22Rv1 (cell line): ENCODE results near the gene CRACR2B.

ENCODE experiments used
- H3K27ac ChIP-seq: fragments of 450-650 bp; 2 replicates; pipeline ENCODE4 v1.5.1; 2017
- CTCF ChIP-seq: fragments of 450-650 bp; IDR thresholded peaks from 2 replicates; pipeline ENCODE4 v1.5.1; 2017; ENCODE audit warnings: mild to moderate bottlenecking
- ZFX ChIP-seq: fragments of 450-650 bp; IDR thresholded peaks from 2 replicates; pipeline ENCODE4 v1.6.1; 2017; ENCODE audit warnings: antibody characterized with exemption, borderline replicate concordance

CRACR2B gene

GRCh38 chr11:797296-798092 is 30.2 kb upstream of the CRACR2B start:
- H3K27ac ChIP-seq, result peak overlapping the region; percentile 82
- TF ChIP-seq ZFX, result no peak

- TF ChIP-seq ZFX (no peak), CTCF (peak; percentile 94)
Observed at GRCh38 chr11:798093-798713, 29.5 kb upstream of the CRACR2B start, which contains the start of gene SLC25A22. Gene SLC25A22, minus strand, starts transcription at chr11:798281. Its CDS starts 3,275 bp downstream, at chr11:795006.

GRCh38 chr11:799641-800316 is 27.9 kb upstream of the CRACR2B start:
- H3K27ac ChIP-seq, result 0 out of 2 replicates have a peak overlapping the region, but pooled peaks have one; percentile 82
- TF ChIP-seq CTCF, result no peak

More at GRCh38 chr11:798093-798713, 29.5 kb upstream of the CRACR2B start, which contains the start of gene SLC25A22:
- H3K27ac ChIP-seq, result peak within 1 kb of the TSS; percentile 82

- TF ChIP-seq ZFX (no peak), CTCF (no peak)
- H3K27ac ChIP-seq, result no peak overlapping the region
Observed at GRCh38 chr11:800473-800872, 27.2 kb upstream of the CRACR2B start.

GRCh38 chr11:801097-801780 is 26.5 kb upstream of the CRACR2B start:
- H3K27ac ChIP-seq, result no peak overlapping the region
- TF ChIP-seq CTCF, result no peak
- no peak for TF ChIP-seq ZFX

GRCh38 chr11:802018-802617 is 25.6 kb upstream of the CRACR2B start:
- TF ChIP-seq CTCF (no peak), ZFX (no peak)
- H3K27ac ChIP-seq, result no peak overlapping the region
